Calu3 (cell line): ENCODE measurements around the gene MPI. TPM values are rescaled to one million over a fixed set of nuclear protein-coding genes. Genes with fewer than 3 reads are reported as not detected.

ENCODE experiments used
- BruUV-seq: library from RNA; stranded (reverse); fragments of 400-500 nt; replicated peaks from 2 replicates; lab custom pipeline; 2021; lab: Mats Ljungman, UMichigan
- CTCF ChIA-PET: fragments of 300-600 bp; sonication (Branson Sonifier 250); formaldehyde crosslinking; loops from one replicate; lab custom pipeline; 2022; ENCODE audit warnings: antibody characterized with exemption; lab: Charles Lee
- DNase-seq: peaks from one replicate; pipeline ENCODE4 v3.0.0; 2022
- H3K27ac Mint-ChIP-seq: one replicate; pipeline ENCODE4 v1.8.0; 2022; ENCODE audit warnings: mixed read lengths; ENCODE audit not compliant: unreplicated experiment
- H3K27me3 Mint-ChIP-seq: one replicate; pipeline ENCODE4 v1.8.0; 2022; ENCODE audit warnings: mixed read lengths; ENCODE audit not compliant: unreplicated experiment
- H3K36me3 Mint-ChIP-seq: one replicate; pipeline ENCODE4 v1.8.0; 2022; ENCODE audit warnings: mild to moderate bottlenecking, moderate library complexity, mixed read lengths; ENCODE audit not compliant: insufficient read depth, unreplicated experiment
- H3K4me1 Mint-ChIP-seq: one replicate; pipeline ENCODE4 v1.8.0; 2022; ENCODE audit warnings: mild to moderate bottlenecking, low read depth, mixed read lengths; ENCODE audit not compliant: unreplicated experiment
- H3K4me3 Mint-ChIP-seq: one replicate; pipeline ENCODE4 v1.8.0; 2022; ENCODE audit warnings: mild to moderate bottlenecking, low read depth, moderate library complexity, mixed read lengths; ENCODE audit not compliant: unreplicated experiment
- H3K9me3 Mint-ChIP-seq: one replicate; pipeline ENCODE4 v1.8.0; 2022; ENCODE audit warnings: low read depth, mixed read lengths; ENCODE audit not compliant: unreplicated experiment
- intact Hi-C: fragments of 100-400 bp; cut with micrococcal nuclease; formaldehyde crosslinking; loops from one replicate; pipeline ENCODE4 v1.10.0; 2022; ENCODE audit not compliant: unreplicated experiment
- total RNA-seq: library from RNA; stranded (reverse); gene quantifications from 2 replicates; pipeline ENCODE4 v1.2.3, GENCODE V29; 2022
- TF ChIP-seq, protein P1 (sequence below): fragments of 200-600 bp; IDR thresholded peaks from one replicate; pipeline ENCODE4 v1.8.0; 2022; ENCODE audit warnings: antibody characterized with exemption; ENCODE audit not compliant: unreplicated experiment

Gene MPI
- total RNA-seq, 1 experiment from 2014 or later: 63.3 TPM

DNA sequence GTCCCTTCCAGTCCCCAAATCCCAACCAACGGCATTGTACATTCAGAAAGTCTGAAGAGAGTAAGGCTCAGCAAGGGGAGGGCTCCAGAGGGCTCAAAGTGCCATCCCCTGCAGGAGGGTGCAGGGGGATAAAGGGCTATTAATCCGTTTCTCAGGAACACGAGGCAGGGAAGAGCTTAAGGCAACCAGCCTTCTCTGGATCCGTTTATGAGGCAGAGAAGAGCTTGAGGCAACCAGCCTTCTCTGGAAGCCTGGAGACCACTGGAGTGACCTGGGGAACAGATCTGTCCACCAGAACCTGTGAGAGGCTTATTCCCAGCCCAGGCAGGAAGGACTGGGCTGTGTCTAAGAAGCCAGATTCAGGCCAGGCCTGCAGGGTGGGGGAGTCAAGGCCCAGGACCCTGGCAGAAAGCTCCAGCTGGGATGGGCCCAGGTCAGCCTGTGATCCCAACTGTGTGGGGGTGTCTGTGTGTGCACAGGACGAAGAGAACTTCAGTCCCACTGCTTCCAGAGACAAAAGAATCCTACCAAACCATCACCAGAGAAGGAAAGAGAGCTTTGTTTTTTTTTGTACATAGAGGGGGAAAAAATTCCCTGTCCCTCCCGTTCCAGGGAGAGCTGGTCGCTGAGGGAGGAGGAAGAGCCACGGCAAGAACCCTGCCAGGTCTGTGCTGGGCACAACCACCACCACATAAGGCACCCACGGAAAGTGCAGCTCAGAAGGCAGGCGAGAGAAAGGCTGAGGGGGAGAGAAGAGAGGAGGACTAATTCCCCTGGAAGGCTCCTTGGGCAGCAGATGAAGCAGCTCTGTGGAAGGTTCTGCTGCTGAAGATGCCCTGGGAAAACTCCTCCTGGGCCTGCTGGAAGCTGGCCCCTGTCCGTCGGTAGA is 45.3 kb upstream of the MPI start:
- no TSS peak for BruUV-seq
- TF ChIP-seq, protein P1, sequence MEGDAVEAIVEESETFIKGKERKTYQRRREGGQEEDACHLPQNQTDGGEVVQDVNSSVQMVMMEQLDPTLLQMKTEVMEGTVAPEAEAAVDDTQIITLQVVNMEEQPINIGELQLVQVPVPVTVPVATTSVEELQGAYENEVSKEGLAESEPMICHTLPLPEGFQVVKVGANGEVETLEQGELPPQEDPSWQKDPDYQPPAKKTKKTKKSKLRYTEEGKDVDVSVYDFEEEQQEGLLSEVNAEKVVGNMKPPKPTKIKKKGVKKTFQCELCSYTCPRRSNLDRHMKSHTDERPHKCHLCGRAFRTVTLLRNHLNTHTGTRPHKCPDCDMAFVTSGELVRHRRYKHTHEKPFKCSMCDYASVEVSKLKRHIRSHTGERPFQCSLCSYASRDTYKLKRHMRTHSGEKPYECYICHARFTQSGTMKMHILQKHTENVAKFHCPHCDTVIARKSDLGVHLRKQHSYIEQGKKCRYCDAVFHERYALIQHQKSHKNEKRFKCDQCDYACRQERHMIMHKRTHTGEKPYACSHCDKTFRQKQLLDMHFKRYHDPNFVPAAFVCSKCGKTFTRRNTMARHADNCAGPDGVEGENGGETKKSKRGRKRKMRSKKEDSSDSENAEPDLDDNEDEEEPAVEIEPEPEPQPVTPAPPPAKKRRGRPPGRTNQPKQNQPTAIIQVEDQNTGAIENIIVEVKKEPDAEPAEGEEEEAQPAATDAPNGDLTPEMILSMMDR: no peak
- no peak for DNase-seq
- Mint-ChIP-seq H3K4me1 (no peaks in the 10 kb centered on the region), H3K27ac (no peak overlapping the region), H3K27me3 (no peaks in the 10 kb centered on the region), H3K4me3 (no peak overlapping the region), H3K9me3 (no peaks in the 10 kb centered on the region), H3K36me3 (peaks cover 60% of the 10 kb centered on the region)
- intact Hi-C loops: no loop called here
- CTCF ChIA-PET: interaction anchor here (0.6 to 1.4 kb wide), 4 partner anchors 36 to 62 kb away, joined by 3 to 5 read pairs (median 4); partner anchors contain the start of gene FAM219B

DNA sequence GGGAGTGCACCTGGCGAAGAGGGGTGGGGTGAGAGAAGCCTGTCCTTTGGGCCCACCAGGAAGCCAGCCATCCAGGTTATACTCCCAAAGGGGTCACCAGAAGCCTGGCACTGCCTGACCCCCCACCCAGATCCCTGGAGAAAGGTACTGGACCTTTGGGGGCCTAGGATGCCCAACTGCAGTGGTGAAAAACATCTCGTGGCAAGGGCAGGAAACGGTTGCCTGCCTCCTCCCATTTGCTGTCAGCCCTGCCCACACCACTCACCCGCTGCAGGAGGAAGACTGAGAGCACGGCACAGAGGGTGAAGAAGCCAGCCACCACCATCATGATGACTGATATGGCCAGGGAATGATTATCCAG is 44.7 kb upstream of the MPI start:
- no peak overlapping the region for H3K4me3 Mint-ChIP-seq
- no peaks in the 10 kb centered on the region for H3K9me3 Mint-ChIP-seq
- no peaks in the 10 kb centered on the region for H3K4me1 Mint-ChIP-seq
- CTCF ChIA-PET: interaction anchor here (1.0 to 1.4 kb wide), 3 partner anchors 56 to 62 kb away, joined by 3 to 5 read pairs (median 4); partner anchors contain the start of gene FAM219B
- TF ChIP-seq, protein P1: no peak
- intact Hi-C loops: no loop called here
- no TSS peak for BruUV-seq
- DNase-seq: no peak
- H3K36me3 Mint-ChIP-seq: peaks cover 60% of the 10 kb centered on the region
- no peaks in the 10 kb centered on the region for H3K27me3 Mint-ChIP-seq
- no peak overlapping the region for H3K27ac Mint-ChIP-seq

DNA sequence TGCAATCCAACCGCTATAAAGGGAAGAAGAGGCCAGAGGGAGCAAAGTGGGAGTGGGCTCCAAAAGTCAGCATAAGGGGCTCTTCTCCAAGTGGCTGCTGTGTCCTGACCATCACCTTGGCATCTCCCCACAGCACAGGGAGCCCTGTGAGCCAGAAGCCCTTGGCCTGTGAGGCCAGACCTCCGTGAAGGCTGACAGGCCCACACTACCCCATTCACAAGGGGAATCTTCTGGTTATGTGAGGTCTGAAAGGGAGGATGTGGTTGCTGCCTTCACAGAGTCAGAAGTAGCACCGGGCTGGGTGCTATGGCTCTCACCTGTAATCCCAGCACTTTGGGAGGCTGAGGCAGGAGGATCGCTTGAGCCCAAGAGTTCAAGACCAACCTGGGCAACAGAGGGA is 44.3 kb upstream of the MPI start:
- H3K36me3 Mint-ChIP-seq: peaks cover 60% of the 10 kb centered on the region
- no peak overlapping the region for H3K27ac Mint-ChIP-seq
- intact Hi-C loops: no loop called here
- TF ChIP-seq, protein P1: no peak
- no peak overlapping the region for H3K4me3 Mint-ChIP-seq
- no peak for DNase-seq
- no peaks in the 10 kb centered on the region for H3K27me3 Mint-ChIP-seq
- no TSS peak for BruUV-seq
- no peaks in the 10 kb centered on the region for H3K9me3 Mint-ChIP-seq
- H3K4me1 Mint-ChIP-seq: no peaks in the 10 kb centered on the region
- CTCF ChIA-PET: interaction anchor here (1.4 kb wide), 1 partner anchor 61 kb away, joined by 5 read pairs; the partner anchor contains the start of gene FAM219B

DNA sequence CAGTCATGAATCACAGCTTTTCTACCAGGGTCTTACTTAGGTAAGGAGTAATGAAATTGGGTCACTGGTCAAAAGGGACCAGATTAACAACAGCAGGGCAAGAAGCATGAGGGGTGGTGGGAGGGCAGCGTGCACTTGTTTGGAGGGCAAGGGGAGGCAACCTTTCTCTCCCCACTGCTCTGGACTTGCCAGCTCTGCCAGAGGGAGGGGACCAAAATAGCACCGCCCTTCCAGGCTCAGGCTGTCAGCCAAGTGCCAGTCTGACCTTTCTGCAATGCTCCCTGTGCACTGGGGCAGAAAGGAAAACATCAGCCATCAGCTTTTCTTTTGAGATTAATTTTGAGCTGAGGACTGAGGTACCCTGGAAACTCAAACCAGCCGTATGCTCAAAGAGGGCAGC is 42.4 kb upstream of the MPI start:
- no TSS peak for BruUV-seq
- H3K9me3 Mint-ChIP-seq: no peaks in the 10 kb centered on the region
- intact Hi-C loops: no loop called here
- H3K27me3 Mint-ChIP-seq: no peaks in the 10 kb centered on the region
- no peak overlapping the region for H3K4me3 Mint-ChIP-seq
- DNase-seq: no peak
- peaks cover 62% of the 10 kb centered on the region for H3K36me3 Mint-ChIP-seq
- CTCF ChIA-PET: interaction anchor here (0.6 to 0.8 kb wide), 2 partner anchors 71 to 354 kb away, joined by 3 to 6 read pairs; no protein-coding TSS in a partner anchor
- TF ChIP-seq, protein P1: no peak
- H3K27ac Mint-ChIP-seq: no peak overlapping the region
- H3K4me1 Mint-ChIP-seq: no peaks in the 10 kb centered on the region
